ENCODE measurements around the gene ZNF516.

ZNF516 gene

DNA sequence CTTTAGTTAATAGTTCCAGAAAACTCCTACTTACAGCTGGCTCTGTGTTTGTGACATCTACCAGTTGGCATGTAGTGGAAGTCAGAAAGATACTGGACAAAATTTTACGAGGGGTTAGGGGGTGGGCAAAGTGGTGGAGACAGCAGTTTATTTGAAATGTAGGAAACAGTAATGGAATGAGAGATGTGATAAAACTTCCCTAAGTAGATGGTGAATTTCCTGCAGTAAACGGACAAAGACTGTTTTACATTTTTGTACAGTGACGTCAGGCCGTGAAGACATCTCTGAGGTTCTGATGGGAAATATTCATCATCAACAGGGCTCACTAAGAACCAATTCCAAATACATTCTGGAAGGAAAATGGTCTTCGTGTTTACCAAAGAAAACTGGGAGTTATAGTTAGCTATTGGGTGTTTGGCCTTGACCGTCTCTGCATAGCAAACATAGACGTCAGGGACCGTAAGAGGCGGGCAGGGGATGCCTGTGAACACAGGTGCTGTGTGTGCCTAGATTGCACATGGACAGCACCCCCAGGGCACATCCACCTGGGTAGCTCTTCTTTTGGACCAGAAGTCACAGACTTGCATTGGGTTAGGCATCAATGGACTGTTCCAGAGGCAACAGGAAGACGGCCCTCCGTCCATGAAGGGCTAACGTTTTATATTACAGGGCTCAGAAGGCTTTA lies 131.5 kb downstream of the ZNF516 start:
- no peaks in the 10 kb centered on the region for H3K27me3 ChIP-seq (ENCODE audit: control insufficient read depth, insufficient read depth, low read length, poor library complexity, severe bottlenecking)
- peaks cover 15% of the 10 kb centered on the region for H3K36me3 ChIP-seq (ENCODE audit: control insufficient read depth, insufficient read depth, low read length)
- 97 to 99% methylated on average over 12 of the region's 12 CpGs for WGBS, 2 experiments
- H3K4me3 ChIP-seq (ENCODE audit: insufficient read depth, low read depth, low read length) = no peak overlapping the region
- H3K4me1 ChIP-seq (ENCODE audit: control insufficient read depth, insufficient read depth, low read length) = no peaks in the 10 kb centered on the region
- no peak overlapping the region for H3K27ac ChIP-seq (ENCODE audit: insufficient read depth, low read depth, low read length, poor library complexity, severe bottlenecking)
- H3K9me3 ChIP-seq (ENCODE audit: control insufficient read depth, low read length) = no peaks in the 10 kb centered on the region

DNA sequence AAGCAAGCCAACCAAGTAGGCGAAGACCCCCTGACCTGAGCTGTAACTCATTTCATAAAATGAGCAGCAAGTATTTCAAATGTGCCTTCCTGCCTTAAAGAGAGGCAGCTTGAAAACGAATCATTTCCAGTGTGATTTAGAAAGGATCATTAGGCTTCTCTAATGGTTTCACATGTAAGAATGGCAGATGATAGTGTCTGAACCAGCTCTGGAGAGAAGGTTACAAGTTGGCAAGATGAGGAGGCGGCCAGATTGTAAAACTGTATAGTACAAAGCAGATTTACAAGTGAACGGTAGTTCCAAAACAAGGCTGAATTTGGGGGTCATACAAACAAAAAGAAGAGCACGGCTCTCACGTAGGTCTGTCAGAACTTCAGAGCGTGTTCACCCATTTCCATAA lies 132.4 kb downstream of the ZNF516 start:
- WGBS, 2 experiments = 94 to 97% methylated on average over 7 of the region's 7 CpGs
- H3K9me3 ChIP-seq (ENCODE audit: control insufficient read depth, low read length) = no peaks in the 10 kb centered on the region
- H3K27ac ChIP-seq (ENCODE audit: insufficient read depth, low read depth, low read length, poor library complexity, severe bottlenecking) = no peak overlapping the region
- no peaks in the 10 kb centered on the region for H3K4me1 ChIP-seq (ENCODE audit: control insufficient read depth, insufficient read depth, low read length)
- no peaks in the 10 kb centered on the region for H3K27me3 ChIP-seq (ENCODE audit: control insufficient read depth, insufficient read depth, low read length, poor library complexity, severe bottlenecking)
- H3K36me3 ChIP-seq (ENCODE audit: control insufficient read depth, insufficient read depth, low read length) = peaks cover 19% of the 10 kb centered on the region
- no peak overlapping the region for H3K4me3 ChIP-seq (ENCODE audit: insufficient read depth, low read depth, low read length)

DNA sequence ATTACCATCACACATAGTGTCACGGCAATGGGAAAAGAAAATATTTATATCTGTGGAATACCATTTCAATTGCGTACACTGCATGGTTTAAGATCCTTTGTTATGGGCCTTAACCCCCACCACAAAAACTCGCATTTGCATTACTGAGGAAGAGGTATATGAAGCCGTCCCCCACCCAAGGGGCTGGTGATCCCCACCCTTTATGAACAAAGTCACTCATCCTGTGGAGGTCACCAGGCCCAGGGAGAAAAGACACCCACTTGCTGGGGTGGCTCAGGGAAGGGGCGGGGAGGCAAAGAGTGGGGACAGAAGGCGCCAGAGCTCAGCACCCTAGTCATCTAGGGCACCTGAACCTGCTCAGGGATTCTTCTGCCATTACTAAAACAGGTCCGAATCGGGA lies 133.8 kb downstream of the ZNF516 start:
- Histone ChIP-seq H3K27me3 (ENCODE audit: control insufficient read depth, insufficient read depth, low read length, poor library complexity, severe bottlenecking) (no peaks in the 10 kb centered on the region), H3K36me3 (ENCODE audit: control insufficient read depth, insufficient read depth, low read length) (peaks cover 22% of the 10 kb centered on the region), H3K4me1 (ENCODE audit: control insufficient read depth, insufficient read depth, low read length) (no peaks in the 10 kb centered on the region), H3K4me3 (ENCODE audit: insufficient read depth, low read depth, low read length) (no peak overlapping the region), H3K27ac (ENCODE audit: insufficient read depth, low read depth, low read length, poor library complexity, severe bottlenecking) (no peak overlapping the region), H3K9me3 (ENCODE audit: control insufficient read depth, low read length) (no peaks in the 10 kb centered on the region)
- WGBS, 2 experiments = 92 to 95% methylated on average over 6 to 8 of the region's 8 CpGs

DNA sequence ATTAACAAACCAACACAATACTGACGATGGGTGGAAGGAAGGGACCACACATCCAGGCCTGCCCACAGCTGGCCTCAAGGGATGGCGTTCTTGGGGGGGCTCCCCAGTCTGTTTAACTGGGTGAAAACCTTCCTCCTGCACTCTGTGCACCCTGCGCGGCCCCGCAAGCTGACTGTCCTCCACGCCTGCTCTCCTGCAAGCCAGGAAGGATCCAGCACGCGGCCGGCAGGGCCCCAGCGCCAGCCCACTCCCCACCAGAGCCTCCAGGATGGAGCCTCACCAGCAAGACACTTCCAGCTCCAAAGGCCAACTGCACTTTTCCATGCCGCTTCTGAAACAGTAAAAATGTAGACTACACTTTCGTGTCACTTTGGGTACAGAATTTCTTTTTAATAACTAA lies 135.1 kb downstream of the ZNF516 start:
- Histone ChIP-seq H3K36me3 (ENCODE audit: control insufficient read depth, insufficient read depth, low read length) (peaks cover 22% of the 10 kb centered on the region), H3K4me3 (ENCODE audit: insufficient read depth, low read depth, low read length) (no peak overlapping the region)
- 92 to 95% methylated on average over 12 of the region's 12 CpGs for WGBS, 2 experiments

DNA sequence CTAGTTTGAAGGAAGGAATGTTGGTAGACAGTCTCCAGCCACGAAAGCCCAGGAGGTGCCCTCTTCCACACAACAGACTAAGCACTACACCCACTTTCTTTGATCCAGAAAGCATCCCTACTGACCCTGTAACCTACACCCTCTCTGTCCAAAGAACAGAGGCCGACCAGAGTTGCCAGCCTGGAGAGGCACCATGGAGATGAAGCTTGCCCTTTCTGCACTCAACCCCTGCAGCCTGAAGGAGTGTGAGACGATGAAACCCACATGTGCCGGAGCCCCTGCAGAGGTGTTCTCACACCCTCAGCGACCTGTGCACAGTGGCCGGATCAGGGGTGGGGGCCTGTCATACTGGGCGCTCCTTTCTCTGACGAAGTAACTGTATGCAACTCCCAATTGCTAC lies 136.3 kb downstream of the ZNF516 start:
- Histone ChIP-seq H3K4me1 (ENCODE audit: control insufficient read depth, insufficient read depth, low read length) (no peaks in the 10 kb centered on the region), H3K27ac (ENCODE audit: insufficient read depth, low read depth, low read length, poor library complexity, severe bottlenecking) (no peak overlapping the region)
- 91 to 93% methylated on average over 8 of the region's 8 CpGs for WGBS, 2 experiments

More for the DNA sequence above, 135.1 kb downstream of the ZNF516 start:
- no peaks in the 10 kb centered on the region for H3K9me3 ChIP-seq (ENCODE audit: control insufficient read depth, low read length)
- H3K27ac ChIP-seq (ENCODE audit: insufficient read depth, low read depth, low read length, poor library complexity, severe bottlenecking) = no peak overlapping the region
- no peaks in the 10 kb centered on the region for H3K4me1 ChIP-seq (ENCODE audit: control insufficient read depth, insufficient read depth, low read length)
- no peaks in the 10 kb centered on the region for H3K27me3 ChIP-seq (ENCODE audit: control insufficient read depth, insufficient read depth, low read length, poor library complexity, severe bottlenecking)

DNA sequence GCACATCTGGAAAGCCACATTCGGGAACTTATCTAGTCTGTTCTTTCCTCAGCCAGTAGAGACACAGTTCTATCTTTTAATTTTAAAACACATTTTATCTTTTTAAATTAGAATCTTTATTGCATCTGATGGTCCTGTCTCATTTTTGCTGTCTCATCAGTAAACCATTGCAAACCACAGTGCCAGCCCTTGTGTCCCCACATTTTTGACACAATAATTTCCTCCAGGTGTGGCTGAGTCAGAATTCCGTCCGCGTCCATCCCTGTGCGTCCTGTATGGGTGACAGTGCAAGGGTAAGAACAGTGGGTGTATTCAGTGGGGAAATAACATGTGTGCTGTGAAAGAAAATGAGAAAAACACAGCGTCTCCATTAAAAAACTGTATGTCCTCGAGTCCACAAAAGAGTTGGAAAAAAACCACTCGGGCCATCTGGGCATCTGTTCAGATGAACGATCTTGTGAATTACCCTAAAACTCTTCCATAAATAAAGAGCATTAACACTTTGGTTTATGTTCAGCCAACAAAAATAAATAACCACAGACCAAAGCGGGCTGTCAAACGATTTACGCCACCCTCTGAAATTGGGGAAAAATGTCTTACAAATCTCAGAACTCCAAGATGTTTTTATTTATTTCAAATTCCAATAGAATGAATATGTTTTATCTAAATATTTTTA lies 137.3 kb downstream of the ZNF516 start:
- no peak overlapping the region for H3K4me3 ChIP-seq (ENCODE audit: insufficient read depth, low read depth, low read length)
- H3K27me3 ChIP-seq (ENCODE audit: control insufficient read depth, insufficient read depth, low read length, poor library complexity, severe bottlenecking) = no peaks in the 10 kb centered on the region
- no peaks in the 10 kb centered on the region for H3K4me1 ChIP-seq (ENCODE audit: control insufficient read depth, insufficient read depth, low read length)
- peaks cover 21% of the 10 kb centered on the region for H3K36me3 ChIP-seq (ENCODE audit: control insufficient read depth, insufficient read depth, low read length)
- no peak overlapping the region for H3K27ac ChIP-seq (ENCODE audit: insufficient read depth, low read depth, low read length, poor library complexity, severe bottlenecking)
- WGBS, 2 experiments = 77 to 84% methylated on average over 9 to 12 of the region's 12 CpGs
- H3K9me3 ChIP-seq (ENCODE audit: control insufficient read depth, low read length) = peaks cover 2% of the 10 kb centered on the region

More for the DNA sequence above, 136.3 kb downstream of the ZNF516 start:
- H3K36me3 ChIP-seq (ENCODE audit: control insufficient read depth, insufficient read depth, low read length) = peaks cover 22% of the 10 kb centered on the region
- peaks cover 2% of the 10 kb centered on the region for H3K9me3 ChIP-seq (ENCODE audit: control insufficient read depth, low read length)
- no peaks in the 10 kb centered on the region for H3K27me3 ChIP-seq (ENCODE audit: control insufficient read depth, insufficient read depth, low read length, poor library complexity, severe bottlenecking)
- no peak overlapping the region for H3K4me3 ChIP-seq (ENCODE audit: insufficient read depth, low read depth, low read length)

DNA sequence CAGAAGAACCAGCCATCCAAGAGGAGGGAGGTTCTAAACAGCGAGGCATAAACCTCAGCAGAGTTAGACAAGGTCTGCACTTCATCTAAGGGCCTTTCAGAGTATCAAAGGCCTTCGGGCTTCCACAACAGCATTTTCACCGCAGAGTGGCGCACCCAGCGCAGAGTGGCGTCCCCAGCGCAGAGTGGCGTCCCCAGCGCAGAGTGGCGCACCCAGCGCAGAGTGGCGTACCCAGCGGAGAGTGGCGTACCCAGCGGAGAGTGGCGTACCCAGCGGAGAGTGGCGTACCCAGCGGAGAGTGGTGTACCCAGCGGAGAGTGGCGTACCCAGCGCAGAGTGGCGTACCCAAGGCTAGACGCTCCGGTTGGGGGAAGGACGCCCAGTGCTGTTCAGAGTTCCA lies 137.9 kb downstream of the ZNF516 start:
- 90 to 92% methylated on average over 26 of the region's 26 CpGs for WGBS, 2 experiments
- peaks cover 2% of the 10 kb centered on the region for H3K9me3 ChIP-seq (ENCODE audit: control insufficient read depth, low read length)
- no peak overlapping the region for H3K4me3 ChIP-seq (ENCODE audit: insufficient read depth, low read depth, low read length)

DNA sequence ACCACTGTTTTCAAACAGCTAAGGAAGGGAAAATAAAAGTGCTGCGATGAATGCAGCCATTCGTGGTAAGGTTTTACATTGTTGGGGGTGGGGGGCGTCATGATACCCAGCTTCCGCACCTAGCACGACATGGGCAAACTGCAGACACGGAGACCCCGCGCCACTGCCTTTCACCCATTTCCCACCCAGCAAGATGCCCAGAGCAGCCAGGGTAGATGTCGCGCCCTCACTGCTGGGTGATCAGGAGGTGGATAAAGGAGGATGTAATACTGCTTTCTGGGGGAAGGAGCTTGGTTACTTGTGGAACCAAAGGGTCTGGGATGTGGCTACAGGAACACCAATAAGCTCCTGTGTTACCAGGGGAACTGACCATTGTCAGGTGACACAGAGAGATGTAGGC lies 138.4 kb downstream of the ZNF516 start:
- H3K4me1 ChIP-seq (ENCODE audit: control insufficient read depth, insufficient read depth, low read length) = no peaks in the 10 kb centered on the region
- peaks cover 15% of the 10 kb centered on the region for H3K36me3 ChIP-seq (ENCODE audit: control insufficient read depth, insufficient read depth, low read length)
- 96 to 97% methylated on average over 10 of the region's 10 CpGs for whole genome bisulfite sequencing, 2 experiments

More for the DNA sequence above, 137.9 kb downstream of the ZNF516 start:
- H3K4me1 ChIP-seq (ENCODE audit: control insufficient read depth, insufficient read depth, low read length) = no peaks in the 10 kb centered on the region
- H3K27me3 ChIP-seq (ENCODE audit: control insufficient read depth, insufficient read depth, low read length, poor library complexity, severe bottlenecking) = no peaks in the 10 kb centered on the region
- no peak overlapping the region for H3K27ac ChIP-seq (ENCODE audit: insufficient read depth, low read depth, low read length, poor library complexity, severe bottlenecking)
- peaks cover 16% of the 10 kb centered on the region for H3K36me3 ChIP-seq (ENCODE audit: control insufficient read depth, insufficient read depth, low read length)

DNA sequence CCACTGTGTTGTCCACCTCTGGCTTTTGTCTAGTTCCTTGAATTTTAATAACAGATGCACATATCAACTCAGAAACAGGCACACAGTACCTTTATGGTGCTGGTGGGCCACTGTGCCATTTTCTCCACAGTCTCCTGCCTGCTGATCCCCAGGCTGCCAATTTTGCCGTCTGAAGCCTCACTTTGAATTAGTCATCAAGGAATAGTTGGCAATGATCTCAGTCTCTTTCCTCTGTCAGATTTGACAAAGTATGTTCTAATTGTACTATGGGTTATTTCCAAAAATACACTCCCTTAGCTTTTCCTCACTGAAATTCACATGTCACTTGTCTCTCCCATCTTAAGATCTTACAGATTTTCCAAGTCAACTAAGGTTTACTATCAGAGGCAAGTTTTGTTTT lies 140.7 kb downstream of the ZNF516 start:
- no peak overlapping the region for H3K27ac ChIP-seq (ENCODE audit: insufficient read depth, low read depth, low read length, poor library complexity, severe bottlenecking)
- peaks cover 2% of the 10 kb centered on the region for H3K9me3 ChIP-seq (ENCODE audit: control insufficient read depth, low read length)
- no peak overlapping the region for H3K4me3 ChIP-seq (ENCODE audit: insufficient read depth, low read depth, low read length)
- H3K4me1 ChIP-seq (ENCODE audit: control insufficient read depth, insufficient read depth, low read length) = no peaks in the 10 kb centered on the region
- H3K27me3 ChIP-seq (ENCODE audit: control insufficient read depth, insufficient read depth, low read length, poor library complexity, severe bottlenecking) = no peaks in the 10 kb centered on the region
- WGBS, 2 experiments = 88 to 100% methylated on average over 1 of the region's 1 CpG
- H3K36me3 ChIP-seq (ENCODE audit: control insufficient read depth, insufficient read depth, low read length) = peaks cover 14% of the 10 kb centered on the region

More for the DNA sequence above, 138.4 kb downstream of the ZNF516 start:
- Histone ChIP-seq H3K4me3 (ENCODE audit: insufficient read depth, low read depth, low read length) (no peak overlapping the region), H3K27me3 (ENCODE audit: control insufficient read depth, insufficient read depth, low read length, poor library complexity, severe bottlenecking) (no peaks in the 10 kb centered on the region), H3K27ac (ENCODE audit: insufficient read depth, low read depth, low read length, poor library complexity, severe bottlenecking) (no peak overlapping the region), H3K9me3 (ENCODE audit: control insufficient read depth, low read length) (peaks cover 2% of the 10 kb centered on the region)

DNA sequence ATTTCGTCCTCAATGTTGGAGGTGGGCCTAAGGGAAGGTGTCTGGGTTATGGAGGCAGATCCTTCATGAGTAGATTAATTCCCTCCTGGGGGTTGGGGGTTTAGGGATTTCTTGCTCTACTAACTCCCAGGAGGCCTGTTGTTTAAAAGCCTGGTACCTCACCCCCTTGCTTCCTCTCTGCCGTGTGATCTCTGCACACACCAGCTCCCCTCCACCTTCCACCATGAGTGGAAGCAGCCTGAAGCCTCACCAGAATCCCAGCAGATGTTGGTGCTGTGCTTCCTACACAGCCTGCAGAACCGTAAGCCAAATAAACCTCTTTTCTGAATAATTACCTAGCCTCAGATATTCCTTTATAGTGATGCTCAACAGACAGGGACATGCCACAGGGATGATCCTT lies 141.5 kb downstream of the ZNF516 start:
- 90% methylated on average over 3 of the region's 3 CpGs for WGBS, 2 experiments
- Histone ChIP-seq H3K36me3 (ENCODE audit: control insufficient read depth, insufficient read depth, low read length) (peaks cover 8% of the 10 kb centered on the region), H3K27ac (ENCODE audit: insufficient read depth, low read depth, low read length, poor library complexity, severe bottlenecking) (no peak overlapping the region), H3K9me3 (ENCODE audit: control insufficient read depth, low read length) (peaks cover 2% of the 10 kb centered on the region), H3K4me1 (ENCODE audit: control insufficient read depth, insufficient read depth, low read length) (no peaks in the 10 kb centered on the region), H3K27me3 (ENCODE audit: control insufficient read depth, insufficient read depth, low read length, poor library complexity, severe bottlenecking) (no peaks in the 10 kb centered on the region), H3K4me3 (ENCODE audit: insufficient read depth, low read depth, low read length) (no peak overlapping the region)

Data from ectodermal cell (in vitro differentiated cells).